Ishikawa (cell line): ENCODE data around the gene IRF8.

Source experiments
- CEBPB ChIP-seq: IDR thresholded peaks from 2 replicates; pipeline ENCODE4 v1.6.1; 2012
- EP300 ChIP-seq: IDR thresholded peaks from 2 replicates; pipeline ENCODE4 v1.6.1; 2012; ENCODE audit warnings: borderline replicate concordance
- FOXM1 ChIP-seq: IDR thresholded peaks from 2 replicates; pipeline ENCODE4 v1.6.1; 2012; ENCODE audit warnings: low read depth, borderline replicate concordance
- NFIC ChIP-seq: IDR thresholded peaks from 2 replicates; pipeline ENCODE4 v1.6.1; 2012
- RAD21 ChIP-seq: IDR thresholded peaks from 2 replicates; pipeline ENCODE4 v1.6.1; 2012; ENCODE audit warnings: low read depth
- TAF1 ChIP-seq: IDR thresholded peaks from 2 replicates; pipeline ENCODE4 v1.6.1; 2012; ENCODE audit warnings: low read depth, mild to moderate bottlenecking
- TEAD4 ChIP-seq: IDR thresholded peaks from 2 replicates; pipeline ENCODE4 v1.6.1; 2012
- YY1 ChIP-seq: IDR thresholded peaks from 2 replicates; pipeline ENCODE4 v1.6.1; 2012; ENCODE audit warnings: low read depth
- ZBTB7A ChIP-seq: IDR thresholded peaks from 2 replicates; pipeline ENCODE4 v1.6.1; 2012; ENCODE audit warnings: low read depth
- TF ChIP-seq, protein P1 (sequence below): IDR thresholded peaks from 2 replicates; pipeline ENCODE4 v1.6.1; 2012
- TF ChIP-seq, protein P2 (sequence below): IDR thresholded peaks from 2 replicates; pipeline ENCODE4 v1.6.1; 2012; ENCODE audit warnings: low read depth, mild to moderate bottlenecking

DNA sequence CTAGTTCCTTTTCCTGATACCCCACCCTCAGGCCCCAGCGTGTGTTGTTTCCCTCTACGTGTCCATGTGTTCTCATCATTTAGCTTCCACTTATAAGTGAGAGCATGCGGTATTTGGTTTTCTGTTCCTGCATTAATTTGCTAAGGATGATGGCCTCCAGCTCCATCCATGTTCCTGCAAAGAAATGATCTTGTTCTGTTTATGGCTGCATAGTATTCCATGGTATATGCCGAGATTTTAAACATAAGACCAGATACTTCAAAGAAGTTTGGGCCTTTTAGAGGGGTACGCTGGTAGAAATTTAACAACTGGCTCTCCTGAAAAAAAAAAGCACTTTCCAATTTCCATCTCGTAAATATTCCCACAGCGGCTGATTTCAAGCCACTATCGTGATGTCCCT lies 59.8 kb downstream of the IRF8 start:
- TF ChIP-seq YY1, result no peak
- TF ChIP-seq RAD21, result no peak
- TF ChIP-seq EP300, result no peak
- TF ChIP-seq FOXM1, result no peak
- TF ChIP-seq TEAD4, result no peak
- TF ChIP-seq ZBTB7A, result no peak
- TF ChIP-seq TAF1, result no peak
- no peak for TF ChIP-seq CEBPB
- TF ChIP-seq, protein P1, sequence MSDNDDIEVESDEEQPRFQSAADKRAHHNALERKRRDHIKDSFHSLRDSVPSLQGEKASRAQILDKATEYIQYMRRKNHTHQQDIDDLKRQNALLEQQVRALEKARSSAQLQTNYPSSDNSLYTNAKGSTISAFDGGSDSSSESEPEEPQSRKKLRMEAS, result no peak
- TF ChIP-seq, protein P2, sequence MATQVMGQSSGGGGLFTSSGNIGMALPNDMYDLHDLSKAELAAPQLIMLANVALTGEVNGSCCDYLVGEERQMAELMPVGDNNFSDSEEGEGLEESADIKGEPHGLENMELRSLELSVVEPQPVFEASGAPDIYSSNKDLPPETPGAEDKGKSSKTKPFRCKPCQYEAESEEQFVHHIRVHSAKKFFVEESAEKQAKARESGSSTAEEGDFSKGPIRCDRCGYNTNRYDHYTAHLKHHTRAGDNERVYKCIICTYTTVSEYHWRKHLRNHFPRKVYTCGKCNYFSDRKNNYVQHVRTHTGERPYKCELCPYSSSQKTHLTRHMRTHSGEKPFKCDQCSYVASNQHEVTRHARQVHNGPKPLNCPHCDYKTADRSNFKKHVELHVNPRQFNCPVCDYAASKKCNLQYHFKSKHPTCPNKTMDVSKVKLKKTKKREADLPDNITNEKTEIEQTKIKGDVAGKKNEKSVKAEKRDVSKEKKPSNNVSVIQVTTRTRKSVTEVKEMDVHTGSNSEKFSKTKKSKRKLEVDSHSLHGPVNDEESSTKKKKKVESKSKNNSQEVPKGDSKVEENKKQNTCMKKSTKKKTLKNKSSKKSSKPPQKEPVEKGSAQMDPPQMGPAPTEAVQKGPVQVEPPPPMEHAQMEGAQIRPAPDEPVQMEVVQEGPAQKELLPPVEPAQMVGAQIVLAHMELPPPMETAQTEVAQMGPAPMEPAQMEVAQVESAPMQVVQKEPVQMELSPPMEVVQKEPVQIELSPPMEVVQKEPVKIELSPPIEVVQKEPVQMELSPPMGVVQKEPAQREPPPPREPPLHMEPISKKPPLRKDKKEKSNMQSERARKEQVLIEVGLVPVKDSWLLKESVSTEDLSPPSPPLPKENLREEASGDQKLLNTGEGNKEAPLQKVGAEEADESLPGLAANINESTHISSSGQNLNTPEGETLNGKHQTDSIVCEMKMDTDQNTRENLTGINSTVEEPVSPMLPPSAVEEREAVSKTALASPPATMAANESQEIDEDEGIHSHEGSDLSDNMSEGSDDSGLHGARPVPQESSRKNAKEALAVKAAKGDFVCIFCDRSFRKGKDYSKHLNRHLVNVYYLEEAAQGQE, result no peak
- no peak for TF ChIP-seq NFIC
